ENCODE measurements around the gene RHBDD1. TPM values are rescaled to one million over a fixed set of nuclear protein-coding genes. Genes with fewer than 3 reads are reported as not detected.

RHBDD1 gene
- total RNA-seq, 2 experiments from 2014 or later, result 29.1 to 35.0 TPM

- H3K27ac Mint-ChIP-seq, result no peak overlapping the region
- no peak for DNase-seq
- no peaks in the 10 kb centered on the region for H3K36me3 Mint-ChIP-seq
- no peaks in the 10 kb centered on the region for H3K4me1 Mint-ChIP-seq
- H3K4me3 Mint-ChIP-seq, result no peak overlapping the region
- H3K9me3 Mint-ChIP-seq, result no peaks in the 10 kb centered on the region
- H3K27me3 Mint-ChIP-seq, result peaks cover 4% of the 10 kb centered on the region
Measured at GRCh38 chr2:227010433-227010832, 174.6 kb downstream of the RHBDD1 start.

- no peaks in the 10 kb centered on the region for H3K4me1 Mint-ChIP-seq
- H3K9me3 Mint-ChIP-seq, result no peaks in the 10 kb centered on the region
- H3K4me3 Mint-ChIP-seq, result no peak overlapping the region
- H3K36me3 Mint-ChIP-seq, result no peaks in the 10 kb centered on the region
- no peak overlapping the region for H3K27ac Mint-ChIP-seq
- H3K27me3 Mint-ChIP-seq, result peaks cover 4% of the 10 kb centered on the region
- DNase-seq, result no peak
Measured at GRCh38 chr2:227013330-227013729, 177.5 kb downstream of the RHBDD1 start.

- Mint-ChIP-seq H3K27me3 (peaks cover 4% of the 10 kb centered on the region), H3K4me3 (no peak overlapping the region), H3K27ac (no peak overlapping the region), H3K9me3 (no peaks in the 10 kb centered on the region), H3K4me1 (no peaks in the 10 kb centered on the region), H3K36me3 (no peaks in the 10 kb centered on the region)
- no peak for DNase-seq
Measured at GRCh38 chr2:227013881-227014280, 178.0 kb downstream of the RHBDD1 start.

- Mint-ChIP-seq H3K4me1 (no peaks in the 10 kb centered on the region), H3K27ac (no peak overlapping the region), H3K27me3 (peaks cover 11% of the 10 kb centered on the region), H3K4me3 (no peak overlapping the region), H3K9me3 (no peaks in the 10 kb centered on the region), H3K36me3 (no peaks in the 10 kb centered on the region)
- no peak for DNase-seq
Measured at GRCh38 chr2:227016894-227017293, 181.0 kb downstream of the RHBDD1 start.

- no peaks in the 10 kb centered on the region for H3K4me1 Mint-ChIP-seq
- peaks cover 7% of the 10 kb centered on the region for H3K27me3 Mint-ChIP-seq
- no peaks in the 10 kb centered on the region for H3K9me3 Mint-ChIP-seq
- no peak overlapping the region for H3K27ac Mint-ChIP-seq
- no peak overlapping the region for H3K4me3 Mint-ChIP-seq
- no peaks in the 10 kb centered on the region for H3K36me3 Mint-ChIP-seq
- DNase-seq, result no peak
Measured at GRCh38 chr2:227020416-227020815, 184.6 kb downstream of the RHBDD1 start.

GRCh38 chr2:227022608-227023007 lies 186.8 kb downstream of the RHBDD1 start:
- Mint-ChIP-seq H3K36me3 (no peaks in the 10 kb centered on the region), H3K9me3 (no peaks in the 10 kb centered on the region), H3K4me3 (no peak overlapping the region), H3K27me3 (peaks cover 7% of the 10 kb centered on the region), H3K27ac (no peak overlapping the region), H3K4me1 (no peaks in the 10 kb centered on the region)
- DNase-seq, result no peak

GRCh38 chr2:227025510-227025909 lies 189.7 kb downstream of the RHBDD1 start:
- H3K27ac Mint-ChIP-seq, result no peak overlapping the region
- no peaks in the 10 kb centered on the region for H3K9me3 Mint-ChIP-seq
- no peak overlapping the region for H3K4me3 Mint-ChIP-seq
- H3K27me3 Mint-ChIP-seq, result peaks cover 7% of the 10 kb centered on the region
- no peaks in the 10 kb centered on the region for H3K36me3 Mint-ChIP-seq
- H3K4me1 Mint-ChIP-seq, result no peaks in the 10 kb centered on the region
- DNase-seq, result no peak

GRCh38 chr2:227029426-227030105 lies 193.7 kb downstream of the RHBDD1 start:
- no peaks in the 10 kb centered on the region for H3K9me3 Mint-ChIP-seq
- no peaks in the 10 kb centered on the region for H3K36me3 Mint-ChIP-seq
- H3K27ac Mint-ChIP-seq, result no peak overlapping the region
- H3K4me3 Mint-ChIP-seq, result no peak overlapping the region
- H3K4me1 Mint-ChIP-seq, result no peaks in the 10 kb centered on the region
- H3K27me3 Mint-ChIP-seq, result peaks cover 13% of the 10 kb centered on the region
- DNase-seq, result no peak

- peaks cover 20% of the 10 kb centered on the region for H3K27me3 Mint-ChIP-seq
- no peaks in the 10 kb centered on the region for H3K36me3 Mint-ChIP-seq
- H3K27ac Mint-ChIP-seq, result no peak overlapping the region
- no peaks in the 10 kb centered on the region for H3K4me1 Mint-ChIP-seq
- no peaks in the 10 kb centered on the region for H3K9me3 Mint-ChIP-seq
- no peak for DNase-seq
- H3K4me3 Mint-ChIP-seq, result no peak overlapping the region
Measured at GRCh38 chr2:227030789-227031188, 194.9 kb downstream of the RHBDD1 start.

- Mint-ChIP-seq H3K9me3 (no peaks in the 10 kb centered on the region), H3K4me3 (no peak overlapping the region), H3K27me3 (peaks cover 23% of the 10 kb centered on the region), H3K36me3 (no peaks in the 10 kb centered on the region), H3K27ac (no peak overlapping the region), H3K4me1 (no peaks in the 10 kb centered on the region)
- no peak for DNase-seq
Measured at GRCh38 chr2:227031379-227031778, 195.5 kb downstream of the RHBDD1 start.

- H3K36me3 Mint-ChIP-seq, result no peaks in the 10 kb centered on the region
- no peak overlapping the region for H3K27ac Mint-ChIP-seq
- no peaks in the 10 kb centered on the region for H3K4me1 Mint-ChIP-seq
- DNase-seq, result peak; percentile 15
- H3K27me3 Mint-ChIP-seq, result peaks cover 30% of the 10 kb centered on the region
- no peak overlapping the region for H3K4me3 Mint-ChIP-seq
- H3K9me3 Mint-ChIP-seq, result no peaks in the 10 kb centered on the region
Measured at GRCh38 chr2:227033471-227034148, 197.8 kb downstream of the RHBDD1 start.

GRCh38 chr2:227035711-227036367 lies 200.0 kb downstream of the RHBDD1 start:
- no peaks in the 10 kb centered on the region for H3K36me3 Mint-ChIP-seq
- no peaks in the 10 kb centered on the region for H3K9me3 Mint-ChIP-seq
- H3K4me1 Mint-ChIP-seq, result no peaks in the 10 kb centered on the region
- H3K27ac Mint-ChIP-seq, result no peak overlapping the region
- peaks cover 36% of the 10 kb centered on the region for H3K27me3 Mint-ChIP-seq
- H3K4me3 Mint-ChIP-seq, result no peak overlapping the region
- no peak for DNase-seq

GRCh38 chr2:227036527-227036926 lies 200.7 kb downstream of the RHBDD1 start:
- Mint-ChIP-seq H3K27me3 (peaks cover 35% of the 10 kb centered on the region), H3K27ac (no peak overlapping the region), H3K4me3 (no peak overlapping the region), H3K36me3 (no peaks in the 10 kb centered on the region), H3K9me3 (no peaks in the 10 kb centered on the region), H3K4me1 (no peaks in the 10 kb centered on the region)
- no peak for DNase-seq

GRCh38 chr2:227038550-227039189 lies 202.8 kb downstream of the RHBDD1 start:
- Mint-ChIP-seq H3K36me3 (no peaks in the 10 kb centered on the region), H3K9me3 (no peaks in the 10 kb centered on the region), H3K27me3 (peaks cover 27% of the 10 kb centered on the region), H3K4me3 (no peak overlapping the region), H3K27ac (no peak overlapping the region), H3K4me1 (no peaks in the 10 kb centered on the region)
- no peak for DNase-seq

GRCh38 chr2:227043981-227044380 lies 208.1 kb downstream of the RHBDD1 start:
- Mint-ChIP-seq H3K4me3 (no peak overlapping the region), H3K9me3 (no peaks in the 10 kb centered on the region), H3K36me3 (no peaks in the 10 kb centered on the region), H3K27me3 (peaks cover 9% of the 10 kb centered on the region), H3K27ac (no peak overlapping the region), H3K4me1 (no peaks in the 10 kb centered on the region)
- no peak for DNase-seq
